IPS DF 19.7 (cell line): ENCODE data around the gene RIC1.
"Not testable (repeated sequence)": the region's sequence is repeated elsewhere in the genome, so short reads cannot be mapped to it uniquely, and the experiment has no call there.

ENCODE experiments used
- DNase-seq: peaks from one replicate; pipeline ENCODE4 v3.0.0-alpha.2; 2013; ENCODE audit warnings: low read depth, low spot score

The RIC1 gene

DNA sequence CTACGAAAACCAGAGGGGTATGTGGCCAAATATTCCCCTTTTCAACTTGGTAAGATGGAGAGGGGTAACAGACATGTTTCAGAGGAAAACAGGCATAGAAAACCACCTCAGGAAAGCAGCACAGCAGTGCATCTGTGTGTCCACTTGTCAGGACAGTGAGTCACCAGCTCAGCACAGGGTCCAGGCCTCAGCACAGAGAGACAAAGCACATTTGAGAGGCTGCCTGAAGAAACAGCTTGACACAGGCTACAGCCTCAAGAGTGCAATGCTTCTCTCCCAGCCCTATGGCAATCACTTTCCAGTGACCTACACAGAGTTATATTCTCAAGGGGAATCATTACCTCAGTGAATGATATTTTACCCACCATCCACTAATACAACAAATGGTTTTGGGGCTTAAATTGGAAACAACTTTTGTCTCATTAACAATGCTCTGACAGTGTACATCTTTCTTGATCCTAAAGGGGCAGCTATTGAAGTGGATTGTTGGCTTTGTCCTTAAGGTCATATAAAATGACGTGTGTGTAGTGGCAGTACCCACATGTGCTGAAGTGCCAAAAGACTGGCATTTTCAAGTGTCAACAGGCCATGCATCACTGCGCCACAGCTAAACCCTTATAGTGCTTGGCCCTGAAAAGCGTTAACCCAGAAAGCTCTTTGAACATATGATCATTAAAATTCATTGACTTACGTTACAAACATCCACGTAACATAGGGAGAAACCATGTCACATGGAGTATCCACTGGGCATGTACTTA is 157.6 kb downstream of the RIC1 start:
- no peak for DNase-seq

DNA sequence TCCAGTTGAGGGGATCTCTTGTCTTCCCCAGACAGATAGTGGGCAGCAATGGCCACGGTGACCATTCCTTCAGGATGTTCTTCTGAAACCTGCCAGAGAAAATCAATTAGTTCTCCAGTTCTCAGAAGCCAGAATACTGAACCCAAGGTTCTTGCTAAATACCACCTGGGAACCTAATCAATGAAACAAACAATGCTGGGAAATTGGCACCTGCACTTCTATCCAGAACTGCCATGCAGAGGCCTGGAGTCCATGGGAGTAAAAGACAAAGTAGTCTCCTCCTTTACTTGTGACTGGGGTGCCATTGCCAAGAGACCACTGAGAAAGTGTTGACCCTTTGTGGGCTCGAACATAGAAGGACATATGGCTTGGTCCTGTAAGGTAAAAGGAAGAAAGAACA is 158.3 kb downstream of the RIC1 start:
- DNase-seq, result no peak

DNA sequence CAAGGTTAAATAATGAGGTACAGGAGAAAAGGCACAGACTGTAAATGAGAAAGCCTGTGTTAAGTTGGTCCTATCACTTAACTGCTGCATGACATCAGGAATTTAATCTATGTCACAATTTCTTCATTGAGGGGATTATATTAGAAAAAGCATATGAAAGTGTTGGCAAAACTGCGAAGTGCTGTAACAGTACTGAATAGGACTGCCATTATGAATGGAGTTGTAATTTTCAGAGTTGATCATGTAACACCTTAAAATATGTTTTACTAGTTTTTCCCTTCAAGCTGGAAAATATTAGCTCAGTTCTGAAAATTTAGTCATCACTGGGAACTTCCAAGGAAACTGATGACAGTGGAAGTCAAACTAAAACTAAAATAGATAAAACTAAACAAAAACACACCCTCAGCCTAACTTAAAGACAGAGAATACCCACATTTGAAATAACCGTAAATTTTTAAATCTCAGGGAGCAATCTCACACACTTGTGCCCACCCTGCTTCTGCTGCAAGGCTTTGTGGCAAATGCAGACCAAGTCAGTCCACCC is 158.9 kb downstream of the RIC1 start:
- DNase-seq, result no peak

DNA sequence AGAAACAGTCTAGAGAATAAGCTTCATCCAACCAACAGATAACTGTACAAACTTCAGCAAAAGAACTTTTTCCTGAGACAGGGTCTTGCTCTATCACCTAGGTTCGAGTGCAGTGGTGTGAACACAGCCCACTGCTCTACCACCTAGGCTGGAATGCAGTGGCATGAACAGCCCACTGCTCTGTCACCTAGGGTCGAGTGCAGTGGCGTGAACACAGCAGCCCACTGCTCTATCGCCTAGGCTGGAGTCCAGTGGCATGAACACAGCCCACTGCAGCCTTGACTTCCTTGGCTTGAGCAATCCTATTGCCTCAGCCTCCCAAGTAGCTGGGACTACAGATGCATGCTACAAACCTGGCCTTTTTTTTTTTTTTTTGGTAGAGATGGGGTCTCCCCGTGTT is 160.6 kb downstream of the RIC1 start:
- no peak for DNase-seq

DNA sequence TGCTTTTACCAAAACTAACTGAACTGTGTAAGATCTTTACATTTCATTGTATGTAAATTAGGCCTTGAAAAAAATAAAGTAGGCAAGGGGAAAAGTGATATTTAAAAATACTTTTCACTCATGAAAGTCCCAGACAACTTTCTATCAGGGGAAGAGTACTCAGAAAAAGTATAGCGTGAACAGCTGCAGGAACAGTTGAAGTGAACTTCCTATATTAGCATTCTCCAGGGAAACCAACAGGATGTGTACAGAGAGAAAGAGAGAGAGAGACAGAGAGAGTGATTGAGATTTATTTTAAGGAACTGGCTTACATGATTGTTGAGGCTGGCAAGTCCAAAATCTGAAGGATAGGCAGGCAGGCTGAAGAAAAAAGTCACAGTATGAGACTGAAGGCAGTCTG is 162.0 kb downstream of the RIC1 start:
- no peak for DNase-seq

DNA sequence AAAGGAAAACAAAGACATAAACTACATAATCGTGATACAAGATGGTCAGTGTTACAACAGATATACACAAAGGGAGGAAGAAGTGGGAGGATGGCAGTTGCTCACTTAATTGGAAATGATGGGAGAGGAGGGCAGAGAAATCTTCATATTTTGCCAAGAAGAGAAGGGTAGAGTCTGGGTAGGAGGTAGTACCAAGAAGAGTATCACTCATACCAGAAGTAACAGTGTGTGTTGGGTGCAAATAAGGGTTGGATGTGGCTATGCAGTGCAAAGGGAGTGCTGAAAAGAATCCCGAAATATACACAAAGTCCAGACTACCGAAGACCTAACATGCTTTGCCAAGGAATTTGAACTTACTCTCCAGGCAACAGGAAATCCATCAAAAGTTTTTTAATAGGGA is 163.0 kb downstream of the RIC1 start:
- DNase-seq, result no peak

DNA sequence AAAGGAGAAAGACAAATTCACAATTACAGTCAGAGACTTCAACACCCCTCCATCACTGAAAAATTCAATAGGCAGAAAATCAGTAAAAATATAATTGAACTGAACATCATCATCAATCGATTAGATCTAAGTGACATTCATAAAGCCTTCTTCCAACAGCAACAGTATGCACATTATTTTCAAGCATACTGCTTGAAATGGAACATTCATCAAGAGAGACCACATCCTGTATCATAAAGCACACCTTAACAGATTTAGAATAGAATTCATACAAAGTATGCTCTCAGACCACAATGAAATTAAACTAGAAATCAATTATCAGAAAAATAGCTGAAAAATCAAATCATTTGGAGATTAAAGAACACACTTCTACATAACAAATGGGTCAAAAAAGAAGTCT is 164.9 kb downstream of the RIC1 start:
- no peak for DNase-seq

DNA sequence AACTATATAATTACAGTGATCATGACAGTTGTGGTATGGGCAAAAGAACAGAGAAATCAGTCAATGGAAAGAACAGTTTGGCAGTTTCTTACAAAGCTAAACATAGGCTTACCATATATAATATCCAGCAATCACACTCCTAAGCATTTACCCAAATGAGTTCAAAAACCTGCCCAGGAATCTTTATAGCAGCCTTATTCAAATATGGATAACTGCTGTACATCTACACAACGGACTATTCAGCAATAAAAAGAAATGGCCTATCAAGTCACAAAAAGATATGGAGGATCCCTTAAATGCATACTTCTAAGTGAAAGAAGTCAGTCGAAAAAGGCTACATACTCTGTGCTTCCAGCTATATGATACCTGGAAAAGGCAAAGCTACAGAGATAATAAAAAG is 167.4 kb downstream of the RIC1 start:
- no peak for DNase-seq

DNA sequence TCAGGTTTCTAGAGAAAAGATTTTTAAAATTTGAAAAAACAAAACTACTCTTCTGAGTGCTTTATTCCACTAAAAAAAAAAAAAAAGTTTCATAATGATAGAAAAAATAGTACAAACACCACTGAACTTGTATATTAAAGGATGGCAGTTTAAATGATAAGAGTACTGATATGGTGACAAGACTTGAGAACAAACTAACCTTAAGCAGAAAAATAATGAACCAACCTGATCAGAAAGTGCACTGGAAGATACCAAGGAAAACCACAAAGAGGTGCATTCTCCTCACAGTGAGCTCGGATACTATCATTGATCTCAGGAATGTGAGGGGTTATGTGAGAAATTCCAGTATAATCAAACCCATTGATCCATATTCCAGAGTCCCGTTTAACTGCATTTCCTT is 169.7 kb downstream of the RIC1 start:
- DNase-seq, result no peak

DNA sequence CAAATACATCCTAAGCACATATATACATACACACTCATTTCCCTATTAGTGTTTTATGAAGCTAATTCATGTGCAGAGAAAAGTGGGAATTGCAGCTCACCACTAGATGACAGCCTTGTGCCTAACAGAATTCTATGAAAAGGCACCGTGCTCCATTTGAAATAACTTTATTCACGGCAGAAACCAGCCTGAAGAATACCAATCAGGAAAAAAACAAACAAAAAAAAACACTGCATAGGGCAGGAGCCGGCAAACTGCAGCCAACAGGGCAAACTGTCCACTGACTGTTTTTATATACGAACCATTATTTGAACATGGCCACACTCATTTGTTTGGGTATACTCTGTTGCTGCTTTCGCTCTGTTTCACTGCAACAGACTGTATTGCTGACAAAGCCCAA is 170.4 kb downstream of the RIC1 start:
- no peak for DNase-seq

DNA sequence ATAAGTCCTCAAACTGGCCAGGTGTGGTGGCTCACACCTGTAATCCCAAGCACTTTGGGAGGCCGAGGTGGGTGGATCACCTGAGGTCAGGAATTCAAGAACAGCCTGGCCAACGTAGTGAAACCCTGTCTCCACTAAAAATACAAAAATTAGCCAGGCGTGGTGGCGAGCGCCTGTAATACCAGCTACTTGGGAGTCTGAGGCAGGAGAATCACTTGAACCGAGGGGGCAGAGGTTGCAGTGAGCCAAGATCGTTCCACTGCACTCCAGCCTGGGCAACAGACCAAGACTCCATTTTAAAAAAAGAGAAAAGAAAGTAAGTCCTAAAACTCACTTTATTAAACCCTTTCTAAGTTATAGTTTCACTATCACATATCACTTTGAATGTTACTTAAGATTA is 171.5 kb downstream of the RIC1 start:
- not testable (repeated sequence) for DNase-seq

DNA sequence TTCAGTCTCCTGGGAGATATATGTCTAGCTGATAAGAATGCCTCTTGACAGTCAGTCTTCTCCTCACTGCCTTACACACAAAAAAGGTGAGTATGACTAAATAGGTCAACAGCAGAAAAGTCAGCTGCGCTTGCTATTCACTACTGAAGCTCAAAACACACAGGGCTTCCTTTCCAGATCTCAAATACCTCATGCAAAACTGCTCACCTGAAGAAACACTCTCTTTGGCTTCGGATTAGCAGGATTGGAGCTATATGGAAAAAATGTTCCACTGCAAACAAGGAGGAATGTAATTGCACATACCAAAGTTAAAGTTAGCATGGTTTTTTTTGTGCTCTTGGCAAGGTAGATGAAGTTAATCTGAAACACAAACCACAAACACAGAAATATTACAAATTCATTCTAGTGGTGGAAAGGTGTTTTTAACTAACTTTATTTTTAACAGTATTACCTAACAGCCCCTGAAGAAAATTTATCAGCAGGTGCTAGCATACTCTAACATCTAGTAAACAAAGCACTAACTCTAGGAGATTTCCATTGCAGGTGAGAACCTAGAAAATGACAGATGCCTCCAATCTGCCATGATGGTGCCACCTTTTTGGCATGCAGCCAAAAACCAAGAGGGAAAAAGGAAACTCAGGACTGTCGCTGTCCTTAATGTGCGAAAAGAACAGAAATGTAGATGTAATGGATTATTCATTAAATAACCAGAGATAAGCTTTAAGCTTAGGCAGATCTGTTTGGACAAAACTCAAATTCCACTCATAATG is 172.2 kb downstream of the RIC1 start:
- no peak for DNase-seq

DNA sequence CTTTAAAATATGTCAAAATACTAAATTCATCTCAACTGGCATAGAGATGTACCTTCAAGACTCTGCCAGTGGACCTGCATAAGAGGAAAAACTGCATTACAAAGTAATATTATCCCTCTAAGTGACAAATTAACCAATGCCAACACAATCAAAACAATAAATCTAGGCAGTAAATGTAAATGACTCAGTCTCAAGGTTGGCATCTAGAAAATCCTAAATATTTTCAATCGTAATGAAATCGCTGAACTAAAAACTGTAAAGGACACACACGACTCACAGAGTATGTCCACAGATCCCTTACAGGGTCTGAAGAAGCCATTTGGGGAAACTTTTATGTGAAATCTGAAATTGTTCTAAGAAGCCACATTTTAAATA is 172.8 kb downstream of the RIC1 start:
- no peak for DNase-seq

DNA sequence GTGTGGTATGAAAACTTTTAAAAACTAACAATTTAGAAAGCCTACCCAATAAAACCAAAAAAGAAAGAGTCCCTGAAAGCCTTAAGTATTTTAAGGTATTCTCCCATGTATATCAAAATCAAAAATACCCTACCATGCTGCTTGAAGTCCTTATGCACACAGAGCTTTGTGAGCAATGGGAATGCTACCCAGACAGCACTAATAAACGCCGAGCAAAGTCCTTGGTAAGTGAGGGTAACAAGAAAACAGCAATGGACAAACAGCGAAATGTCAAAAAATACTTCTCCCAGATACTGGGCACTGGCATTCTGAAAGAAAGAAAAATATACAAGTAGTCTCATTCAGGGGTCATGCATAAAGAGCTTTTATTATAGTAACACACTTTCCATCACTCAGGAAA is 176.6 kb downstream of the RIC1 start:
- no peak for DNase-seq

DNA sequence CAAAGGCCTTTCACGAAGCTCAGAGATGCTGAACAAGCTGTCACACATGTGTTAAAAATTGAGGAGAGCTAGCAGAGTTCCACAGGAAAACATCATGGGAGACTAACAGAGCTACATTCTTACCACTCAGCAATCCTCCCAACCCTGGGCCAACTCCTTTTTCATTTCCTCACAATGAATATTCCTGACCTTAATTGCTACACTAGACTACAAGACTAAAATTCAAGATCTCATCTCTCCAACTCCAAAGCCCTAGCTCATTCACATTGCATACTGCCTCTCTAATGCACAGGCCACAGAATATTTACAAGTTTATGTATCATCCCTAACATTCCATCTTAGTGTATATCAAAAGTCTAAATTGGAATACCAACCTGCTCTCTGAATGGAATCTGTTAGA is 182.8 kb downstream of the RIC1 start:
- DNase-seq, result no peak

DNA sequence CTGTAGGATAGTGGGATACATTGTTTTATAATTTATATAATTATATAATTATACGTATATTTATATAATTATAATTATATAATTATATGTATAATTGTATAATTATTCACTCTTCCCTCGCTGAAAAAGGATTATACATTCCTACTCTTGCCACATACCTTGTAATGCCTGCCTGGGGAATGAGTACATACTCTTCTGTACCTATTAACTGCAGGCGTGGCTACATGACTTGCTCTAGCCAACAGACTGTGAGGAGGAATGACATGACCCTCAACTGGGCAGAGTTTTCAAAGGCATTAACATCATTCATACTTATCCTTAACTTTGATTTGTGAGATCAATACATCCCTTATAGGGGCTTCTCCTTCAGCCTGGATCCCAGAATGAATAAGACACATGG is 184.9 kb downstream of the RIC1 start:
- DNase-seq, result no peak

DNA sequence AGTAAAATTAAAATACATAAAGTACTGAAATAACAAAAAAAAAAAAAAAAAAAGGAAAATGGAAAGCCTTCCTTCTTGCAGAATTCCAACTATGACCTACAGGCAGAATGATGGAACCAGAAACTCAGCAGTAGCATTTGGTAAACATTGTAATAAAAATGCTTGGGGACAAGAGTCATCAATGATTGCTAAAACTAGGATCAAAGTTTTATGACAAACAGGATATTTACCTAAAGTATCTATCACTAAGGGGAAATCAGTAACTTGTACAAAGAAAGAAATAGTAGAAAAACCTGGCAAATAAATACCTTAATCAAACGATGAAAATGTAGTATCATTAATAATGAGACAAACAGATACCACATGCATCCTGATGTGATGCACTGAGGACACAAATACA is 186.6 kb downstream of the RIC1 start:
- no peak for DNase-seq

DNA sequence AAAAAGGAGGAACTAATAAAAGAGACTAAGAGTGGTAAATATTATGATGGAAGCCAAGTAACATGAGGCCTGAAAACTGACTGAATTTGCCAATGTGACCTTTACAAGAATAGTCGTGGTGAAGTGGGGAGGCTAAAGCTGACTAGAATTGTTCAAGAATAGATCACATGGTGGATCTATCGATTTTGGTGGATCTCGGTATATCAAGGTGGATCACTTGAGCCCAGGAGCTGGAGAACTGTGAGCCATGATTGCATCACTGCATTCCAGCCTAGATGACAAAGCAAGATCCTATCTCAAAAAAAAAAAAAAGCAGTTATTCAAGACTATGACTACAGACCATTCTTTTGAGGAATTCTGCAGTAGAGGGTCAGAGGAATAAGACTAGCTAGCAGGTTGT is 189.0 kb downstream of the RIC1 start:
- no peak for DNase-seq

DNA sequence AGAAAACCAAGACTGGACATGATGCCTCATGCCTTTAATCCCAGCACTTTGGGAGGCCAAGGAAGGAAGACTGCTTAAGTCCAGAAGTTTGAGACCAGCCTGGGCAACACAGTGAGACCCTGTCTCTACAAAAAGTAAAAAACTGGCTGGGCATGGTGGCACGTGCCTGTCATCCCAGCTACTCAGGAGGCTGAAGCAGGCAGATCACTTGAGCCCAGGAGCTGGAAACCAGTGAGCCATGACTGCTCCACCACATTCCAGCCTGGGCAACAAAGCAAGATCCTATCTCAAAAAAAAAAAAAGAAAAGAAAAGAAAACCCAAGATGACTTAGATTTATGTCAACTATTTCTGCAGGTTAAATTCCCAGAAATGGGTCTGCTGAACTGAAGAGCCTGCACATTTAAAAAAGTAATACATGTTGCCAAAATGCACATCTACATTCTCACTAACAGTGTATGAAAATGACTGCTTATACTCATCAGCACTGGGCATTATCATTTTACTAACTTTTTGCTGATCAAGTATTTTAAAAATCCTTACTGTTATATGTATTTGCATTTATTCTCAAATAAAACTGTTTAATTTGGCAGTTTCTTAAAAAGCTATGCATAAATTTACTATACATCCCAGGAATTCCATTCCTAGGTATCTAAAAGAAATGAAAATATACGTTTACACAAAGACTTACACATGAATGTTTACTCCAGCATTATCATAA is 189.7 kb downstream of the RIC1 start:
- DNase-seq, result no peak

DNA sequence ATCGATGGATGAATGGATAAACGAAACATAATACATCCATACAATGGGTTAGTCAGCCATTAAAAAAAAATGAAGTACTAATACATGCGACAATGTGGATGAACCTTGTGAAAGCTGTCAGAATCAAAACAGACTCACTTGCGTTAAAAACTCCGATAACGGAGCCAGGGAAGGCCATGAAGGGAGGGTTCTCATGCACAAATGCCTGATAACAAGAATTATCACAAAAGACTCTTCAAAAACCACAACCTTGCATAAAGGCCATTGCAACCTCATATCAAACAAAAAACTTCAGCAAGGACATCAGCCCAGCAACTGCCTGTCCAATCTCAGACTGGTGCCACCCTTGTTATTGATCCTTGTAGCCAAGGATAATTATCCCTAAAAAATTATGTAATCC is 190.3 kb downstream of the RIC1 start:
- no peak for DNase-seq

DNA sequence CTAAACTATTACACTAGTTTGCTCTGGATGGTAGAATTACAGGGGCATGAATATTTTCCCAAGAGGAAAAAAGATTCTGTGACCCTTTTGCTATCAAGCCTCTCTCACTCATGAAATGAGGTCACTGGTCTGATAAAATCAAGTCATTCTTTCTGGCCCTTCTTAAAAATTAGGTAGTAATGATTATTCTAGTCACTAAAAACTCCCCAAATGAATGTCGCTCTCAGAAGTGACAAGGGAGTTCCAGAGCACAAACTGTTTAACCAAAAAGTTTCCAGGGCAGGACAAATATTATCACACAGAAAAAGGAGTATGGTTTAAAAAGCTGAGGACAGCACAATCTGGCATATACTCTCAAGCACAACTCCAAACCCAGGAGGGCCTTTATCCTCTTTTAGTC is 191.5 kb downstream of the RIC1 start:
- no peak for DNase-seq

DNA sequence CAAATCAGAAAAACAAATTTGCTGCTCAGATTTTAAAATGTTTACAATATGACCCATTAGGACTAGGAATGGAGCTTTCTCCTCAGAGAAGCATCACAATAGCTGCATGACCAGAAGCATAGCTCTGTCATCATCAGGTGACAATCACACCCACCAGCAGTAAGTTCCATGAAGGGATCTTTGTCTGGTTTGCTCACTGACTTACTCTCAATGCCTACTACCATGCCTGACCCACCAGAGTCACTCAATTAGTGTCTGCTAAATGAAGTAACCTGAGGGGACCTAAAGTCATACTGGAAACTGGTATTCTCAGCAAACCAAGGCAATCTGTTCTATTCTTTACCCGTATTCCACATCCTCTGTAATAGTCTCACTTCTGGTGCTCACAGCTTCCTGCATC is 196.3 kb downstream of the RIC1 start:
- DNase-seq, result no peak
